Measurements from ENCODE around the gene RITA1.

RITA1 gene

GRCh38 chr12:113230315-113231234 is 45.1 kb downstream of the RITA1 start:
- Histone ChIP-seq H3K4me1 (ENCODE audit: low read length) (peaks cover 59% of the 10 kb centered on the region), H2AFZ (ENCODE audit: low read depth, low read length) (no peak overlapping the region), H4K20me1 (ENCODE audit: insufficient read depth, low read length) (no peaks in the 10 kb centered on the region), H3K4me2 (ENCODE audit: low read length) (peak overlapping the region; percentile 45), H3K9ac (ENCODE audit: low read length) (peak overlapping the region; percentile 11; the same call in 1 of the 2 replicates), H3K27ac (ENCODE audit: low read length) (peak overlapping the region; percentile 90), H3K79me2 (ENCODE audit: low read length) (no peaks in the 10 kb centered on the region), H3K9me3 (ENCODE audit: insufficient read depth, low read length) (no peaks in the 10 kb centered on the region), H3K36me3 (replicated peaks; ENCODE audit: low read depth, low read length) (peaks cover 67% of the 10 kb centered on the region), H3K4me3 (ENCODE audit: low read length) (no peak overlapping the region), H3K27me3 (ENCODE audit: low read depth, low read length) (no peaks in the 10 kb centered on the region)
- TF ChIP-seq CTCF (IDR thresholded peaks at IDR 0.05; ENCODE audit: low read depth, low read length) (no peak), EZH2phosphoT487 (IDR thresholded peaks at IDR 0.05; ENCODE audit: low read depth) (no peak)

- peaks cover 59% of the 10 kb centered on the region for H3K4me1 ChIP-seq (ENCODE audit: low read length)
- no peak overlapping the region for H3K4me3 ChIP-seq (ENCODE audit: low read length)
Observed at GRCh38 chr12:113231235-113232088, 45.9 kb downstream of the RITA1 start.

GRCh38 chr12:113232089-113232839 is 46.7 kb downstream of the RITA1 start:
- Histone ChIP-seq H3K36me3 (replicated peaks; ENCODE audit: low read depth, low read length) (peaks cover 66% of the 10 kb centered on the region), H3K9me3 (ENCODE audit: insufficient read depth, low read length) (no peaks in the 10 kb centered on the region), H3K4me3 (ENCODE audit: low read length) (peak overlapping the region; percentile 41), H2AFZ (ENCODE audit: low read depth, low read length) (no peak overlapping the region), H3K4me2 (ENCODE audit: low read length) (peak overlapping the region; percentile 69), H3K9ac (ENCODE audit: low read length) (peak overlapping the region; percentile 63), H4K20me1 (ENCODE audit: insufficient read depth, low read length) (no peaks in the 10 kb centered on the region), H3K79me2 (ENCODE audit: low read length) (no peaks in the 10 kb centered on the region), H3K4me1 (ENCODE audit: low read length) (peaks cover 59% of the 10 kb centered on the region), H3K27me3 (ENCODE audit: low read depth, low read length) (no peaks in the 10 kb centered on the region), H3K27ac (ENCODE audit: low read length) (peak overlapping the region; percentile 86)
- TF ChIP-seq EZH2phosphoT487 (IDR thresholded peaks at IDR 0.05; ENCODE audit: low read depth) (no peak), CTCF (IDR thresholded peaks at IDR 0.05; ENCODE audit: low read depth, low read length) (no peak)

More at GRCh38 chr12:113231235-113232088, 45.9 kb downstream of the RITA1 start:
- no peak for TF ChIP-seq CTCF (IDR thresholded peaks at IDR 0.05; ENCODE audit: low read depth, low read length)
- TF ChIP-seq EZH2phosphoT487 (IDR thresholded peaks at IDR 0.05; ENCODE audit: low read depth): no peak
- H3K79me2 ChIP-seq (ENCODE audit: low read length): no peaks in the 10 kb centered on the region
- no peak overlapping the region for H3K4me2 ChIP-seq (ENCODE audit: low read length)
- no peaks in the 10 kb centered on the region for H4K20me1 ChIP-seq (ENCODE audit: insufficient read depth, low read length)
- H3K27me3 ChIP-seq (ENCODE audit: low read depth, low read length): no peaks in the 10 kb centered on the region
- peaks cover 71% of the 10 kb centered on the region for H3K36me3 ChIP-seq (replicated peaks; ENCODE audit: low read depth, low read length)
- H2AFZ ChIP-seq (ENCODE audit: low read depth, low read length): no peak overlapping the region
- no peaks in the 10 kb centered on the region for H3K9me3 ChIP-seq (ENCODE audit: insufficient read depth, low read length)
- no peak overlapping the region for H3K9ac ChIP-seq (ENCODE audit: low read length)
- peak overlapping the region; percentile 90 for H3K27ac ChIP-seq (ENCODE audit: low read length)

Measured in OCI-LY3 (cell line).